K562 (cell line): ENCODE results near the gene CIAO3. TPM values are rescaled to one million over a fixed set of nuclear protein-coding genes. Genes with fewer than 3 reads are reported as not detected.
A peak's percentile ranks its signal among the peaks of the same experiment; 100 is the strongest.

Experiments used
- CHD1 ChIP-seq: fragments of 200-600 bp; sonication (generic); IDR thresholded peaks from one replicate; pipeline ENCODE4 v1.6.1; 2012; ENCODE audit warnings: mild to moderate bottlenecking, moderate library complexity, low read length, inconsistent platforms
- E4F1 ChIP-seq: fragments of 250-450 bp; sonication (Bioruptor Pico); IDR thresholded peaks from 2 replicates; pipeline ENCODE4 v1.5.0; 2021; ENCODE audit warnings: mild to moderate bottlenecking, borderline replicate concordance
- FOS ChIP-seq: IDR thresholded peaks from 3 replicates; pipeline ENCODE4 v1.6.1; 2011; ENCODE audit not compliant: insufficient read length; ENCODE audit errors: extremely low read depth
- HLTF ChIP-seq: fragments of 450-650 bp; IDR thresholded peaks from 2 replicates; pipeline ENCODE4 v1.6.1; 2016
- JUND ChIP-seq, 2 experiments: IDR thresholded peaks; 2 replicates in 1 of 2; 3 replicates in 1 of 2; pipeline ENCODE4 v1.6.1; 2011; ENCODE audit warnings: borderline replicate concordance in 2 of 2, low read depth in 2 of 2, low read length in 2 of 2, improper control_type of control experiment in 1 of 2, missing biosample characterization in 1 of 2, missing genetic modification characterization in 1 of 2, missing genetic modification reagents in 1 of 2
- KHSRP ChIP-seq: fragments of 450-650 bp; IDR thresholded peaks from 2 replicates; pipeline ENCODE4 v1.6.1; 2017
- LEF1 ChIP-seq: fragments of 450-650 bp; IDR thresholded peaks from 2 replicates; pipeline ENCODE4 v1.6.1; 2016; ENCODE audit warnings: mild to moderate bottlenecking
- MBD2 ChIP-seq: sonication (generic); IDR thresholded peaks from 2 replicates; pipeline ENCODE4 v1.6.1; 2016; ENCODE audit warnings: low read depth, borderline replicate concordance
- MTA1 ChIP-seq: fragments of 450-650 bp; IDR thresholded peaks from 2 replicates; pipeline ENCODE4 v1.6.1; 2017; ENCODE audit warnings: borderline replicate concordance
- MYBL2 ChIP-seq, 2 experiments: fragments of 450-650 bp in 1 of 2; sonication (generic) in 1 of 2; formaldehyde crosslinking in 1 of 2; IDR thresholded peaks; 2 replicates each; pipeline versions ENCODE4 v1.6.1 to v1.8.1; 2017 to 2022; ENCODE audit warnings: borderline replicate concordance in 1 of 2, inconsistent platforms in 1 of 2, low read depth in 1 of 2, mild to moderate bottlenecking in 1 of 2, missing genetic modification reagents in 1 of 2, moderate library complexity in 1 of 2
- POLR2AphosphoS2 ChIP-seq: IDR thresholded peaks from 2 replicates; pipeline ENCODE4 v1.6.1; 2012; ENCODE audit warnings: low read length, improper control_type of control experiment
- RBM25 ChIP-seq: fragments of 200-400 bp; formaldehyde crosslinking; IDR thresholded peaks from 2 replicates; pipeline ENCODE4 v1.6.1; 2018; ENCODE audit warnings: low read length, low read depth, moderate library complexity; ENCODE audit not compliant: severe bottlenecking
- ZFX ChIP-seq: sonication (generic); formaldehyde crosslinking; IDR thresholded peaks from 2 replicates; pipeline ENCODE4 v1.8.0; 2022; ENCODE audit warnings: mild to moderate bottlenecking, missing genetic modification reagents, moderate library complexity
- ZNF444 ChIP-seq: fragments of 250-450 bp; sonication (Bioruptor Pico); IDR thresholded peaks from 2 replicates; pipeline ENCODE4 v1.4.0; 2020; ENCODE audit warnings: mild to moderate bottlenecking, moderate library complexity
- polyA plus RNA-seq, 8 experiments: library from polyadenylated mRNA; depleted of rRNA in 4 of 8; stranded (reverse) in 5 of 8; unstranded in 3 of 8; fragments of >200 nt; fragmentation: Nextera tagmentation in 2 of 8; fragmentation: Illumina TruSeq in 1 of 8; extraction: Ambion mirVana in 2 of 8; extraction: Trizol in 1 of 8; gene quantifications; 2 replicates each; pipeline versions ENCODE4 v1.2.1 to v1.2.3, GENCODE V29; 2011 to 2014; ENCODE audit warnings: inconsistent platforms in 1 of 8, missing spikeins in 1 of 8
- total RNA-seq, 7 experiments: library from RNA; depleted of rRNA in 6 of 7; stranded (reverse); fragments of >200 nt in 6 of 7; fragmentation: Illumina TruSeq in 2 of 7; extraction: Trizol in 2 of 7; gene quantifications; 2 replicates each; pipeline versions ENCODE4 v1.2.1 to v1.2.3, GENCODE V29; 2011 to 2021; ENCODE audit warnings: low replicate concordance in 1 of 7
- TF ChIP-seq, protein P1 (sequence below): fragments of 250-450 bp; sonication (Bioruptor Pico); IDR thresholded peaks from 2 replicates; pipeline ENCODE4 v1.8.0; 2022; ENCODE audit warnings: moderate library complexity, mild to moderate bottlenecking, inconsistent platforms
- TF ChIP-seq, protein P2 (sequence below): fragments of 200-400 bp; formaldehyde crosslinking; IDR thresholded peaks from 2 replicates; pipeline ENCODE4 v1.6.1; 2017; ENCODE audit warnings: mild to moderate bottlenecking, low read depth, low read length, moderate library complexity
- TF ChIP-seq, protein P3 (sequence below): fragments of 450-650 bp; formaldehyde crosslinking; conservative IDR thresholded peaks from 2 replicates; pipeline ENCODE4 v1.4.0; 2022; ENCODE audit warnings: mild to moderate bottlenecking, missing genetic modification characterization
- TF ChIP-seq, protein P4 (sequence below): fragments of 450-650 bp; conservative IDR thresholded peaks from 2 replicates; pipeline ENCODE4 v1.6.1; 2016; ENCODE audit warnings: missing genetic modification characterization, low read depth, mild to moderate bottlenecking, control low read depth, missing compliant biosample characterization

CIAO3 gene
- total and polyA plus RNA-seq, 9 of the 15 experiments (the other 6 are each of a cell fraction or from before 2014, with no cell fraction given) = 2.2 to 35.6 (median 18.7) TPM

- TF ChIP-seq, protein P1, sequence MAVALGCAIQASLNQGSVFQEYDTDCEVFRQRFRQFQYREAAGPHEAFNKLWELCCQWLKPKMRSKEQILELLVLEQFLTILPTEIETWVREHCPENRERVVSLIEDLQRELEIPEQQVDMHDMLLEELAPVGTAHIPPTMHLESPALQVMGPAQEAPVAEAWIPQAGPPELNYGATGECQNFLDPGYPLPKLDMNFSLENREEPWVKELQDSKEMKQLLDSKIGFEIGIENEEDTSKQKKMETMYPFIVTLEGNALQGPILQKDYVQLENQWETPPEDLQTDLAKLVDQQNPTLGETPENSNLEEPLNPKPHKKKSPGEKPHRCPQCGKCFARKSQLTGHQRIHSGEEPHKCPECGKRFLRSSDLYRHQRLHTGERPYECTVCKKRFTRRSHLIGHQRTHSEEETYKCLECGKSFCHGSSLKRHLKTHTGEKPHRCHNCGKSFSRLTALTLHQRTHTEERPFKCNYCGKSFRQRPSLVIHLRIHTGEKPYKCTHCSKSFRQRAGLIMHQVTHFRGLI (CRISPR knock-in tag) = no peak
- TF ChIP-seq MBD2 (peak; percentile 74), ZNF444 (CRISPR knock-in tag) (no peak), FOS (peak; percentile 36), RBM25 (no peak), POLR2AphosphoS2 (no peak; the same call in 1 of the 2 replicates), HLTF (no peak), LEF1 (no peak), MTA1 (peak; percentile 95), MYBL2 (IDR thresholded peaks at IDR 0.05; ENCODE audit: low read depth) (no peak), MYBL2 (CRISPR knock-in tag; IDR thresholded peaks at IDR 0.05; ENCODE audit: borderline replicate concordance) (no peak), CHD1 (peak; percentile 17), JUND (IDR thresholded peaks at IDR 0.05; ENCODE audit: borderline replicate concordance, low read depth, low read length) (peak; percentile 94), JUND (tag; IDR thresholded peaks at IDR 0.05; ENCODE audit: borderline replicate concordance, low read depth, low read length) (peak; percentile 91; the same call in 1 of the 3 replicates), KHSRP (no peak), ZFX (CRISPR knock-in tag) (peak; percentile 92), E4F1 (peak; percentile 100)
- TF ChIP-seq, protein P2, sequence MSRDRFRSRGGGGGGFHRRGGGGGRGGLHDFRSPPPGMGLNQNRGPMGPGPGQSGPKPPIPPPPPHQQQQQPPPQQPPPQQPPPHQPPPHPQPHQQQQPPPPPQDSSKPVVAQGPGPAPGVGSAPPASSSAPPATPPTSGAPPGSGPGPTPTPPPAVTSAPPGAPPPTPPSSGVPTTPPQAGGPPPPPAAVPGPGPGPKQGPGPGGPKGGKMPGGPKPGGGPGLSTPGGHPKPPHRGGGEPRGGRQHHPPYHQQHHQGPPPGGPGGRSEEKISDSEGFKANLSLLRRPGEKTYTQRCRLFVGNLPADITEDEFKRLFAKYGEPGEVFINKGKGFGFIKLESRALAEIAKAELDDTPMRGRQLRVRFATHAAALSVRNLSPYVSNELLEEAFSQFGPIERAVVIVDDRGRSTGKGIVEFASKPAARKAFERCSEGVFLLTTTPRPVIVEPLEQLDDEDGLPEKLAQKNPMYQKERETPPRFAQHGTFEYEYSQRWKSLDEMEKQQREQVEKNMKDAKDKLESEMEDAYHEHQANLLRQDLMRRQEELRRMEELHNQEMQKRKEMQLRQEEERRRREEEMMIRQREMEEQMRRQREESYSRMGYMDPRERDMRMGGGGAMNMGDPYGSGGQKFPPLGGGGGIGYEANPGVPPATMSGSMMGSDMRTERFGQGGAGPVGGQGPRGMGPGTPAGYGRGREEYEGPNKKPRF = no peak
- TF ChIP-seq, protein P3, sequence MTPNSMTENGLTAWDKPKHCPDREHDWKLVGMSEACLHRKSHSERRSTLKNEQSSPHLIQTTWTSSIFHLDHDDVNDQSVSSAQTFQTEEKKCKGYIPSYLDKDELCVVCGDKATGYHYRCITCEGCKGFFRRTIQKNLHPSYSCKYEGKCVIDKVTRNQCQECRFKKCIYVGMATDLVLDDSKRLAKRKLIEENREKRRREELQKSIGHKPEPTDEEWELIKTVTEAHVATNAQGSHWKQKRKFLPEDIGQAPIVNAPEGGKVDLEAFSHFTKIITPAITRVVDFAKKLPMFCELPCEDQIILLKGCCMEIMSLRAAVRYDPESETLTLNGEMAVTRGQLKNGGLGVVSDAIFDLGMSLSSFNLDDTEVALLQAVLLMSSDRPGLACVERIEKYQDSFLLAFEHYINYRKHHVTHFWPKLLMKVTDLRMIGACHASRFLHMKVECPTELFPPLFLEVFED (CRISPR knock-in tag) = no peak
- TF ChIP-seq, protein P4, sequence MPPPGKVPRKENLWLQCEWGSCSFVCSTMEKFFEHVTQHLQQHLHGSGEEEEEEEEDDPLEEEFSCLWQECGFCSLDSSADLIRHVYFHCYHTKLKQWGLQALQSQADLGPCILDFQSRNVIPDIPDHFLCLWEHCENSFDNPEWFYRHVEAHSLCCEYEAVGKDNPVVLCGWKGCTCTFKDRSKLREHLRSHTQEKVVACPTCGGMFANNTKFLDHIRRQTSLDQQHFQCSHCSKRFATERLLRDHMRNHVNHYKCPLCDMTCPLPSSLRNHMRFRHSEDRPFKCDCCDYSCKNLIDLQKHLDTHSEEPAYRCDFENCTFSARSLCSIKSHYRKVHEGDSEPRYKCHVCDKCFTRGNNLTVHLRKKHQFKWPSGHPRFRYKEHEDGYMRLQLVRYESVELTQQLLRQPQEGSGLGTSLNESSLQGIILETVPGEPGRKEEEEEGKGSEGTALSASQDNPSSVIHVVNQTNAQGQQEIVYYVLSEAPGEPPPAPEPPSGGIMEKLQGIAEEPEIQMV = no peak
Measured at GRCh38 chr16:740764-741505, at the start of gene CIAO3 (continued).
